ENCODE results near the gene FMN2.

Gene FMN2

GRCh38 chr1:240096974-240097373 is 5.3 kb downstream of the FMN2 start:
- TF ChIP-seq CTCF (IDR thresholded peaks at IDR 0.05): no peak
- no peak for DNase-seq (ENCODE audit: low spot score)
- Histone ChIP-seq H3K4me3 (no peak overlapping the region), H3K27ac (no peak overlapping the region)

- DNase-seq (ENCODE audit: low spot score): no peak
- no peak for TF ChIP-seq CTCF (IDR thresholded peaks at IDR 0.05)
- no peak overlapping the region for H3K27ac ChIP-seq
- no peak overlapping the region for H3K4me3 ChIP-seq
Measured at GRCh38 chr1:240098534-240098933, 6.9 kb downstream of the FMN2 start.

GRCh38 chr1:240099329-240099728 is 7.6 kb downstream of the FMN2 start:
- H3K27ac ChIP-seq: no peak overlapping the region
- no peak for TF ChIP-seq CTCF (IDR thresholded peaks at IDR 0.05)
- no peak for DNase-seq (ENCODE audit: low spot score)
- no peak overlapping the region for H3K4me3 ChIP-seq

GRCh38 chr1:240099748-240100147 is 8.1 kb downstream of the FMN2 start:
- no peak for TF ChIP-seq CTCF (IDR thresholded peaks at IDR 0.05)
- no peak overlapping the region for H3K27ac ChIP-seq
- no peak for DNase-seq (ENCODE audit: low spot score)
- H3K4me3 ChIP-seq: no peak overlapping the region

GRCh38 chr1:240100371-240100934 is 8.8 kb downstream of the FMN2 start:
- no peak for TF ChIP-seq CTCF (IDR thresholded peaks at IDR 0.05)
- H3K27ac ChIP-seq: no peak overlapping the region
- no peak for DNase-seq (ENCODE audit: low spot score)

GRCh38 chr1:240101306-240101705 is 9.6 kb downstream of the FMN2 start:
- TF ChIP-seq CTCF (IDR thresholded peaks at IDR 0.05): no peak
- no peak for DNase-seq (ENCODE audit: low spot score)
- Histone ChIP-seq H3K4me3 (no peak overlapping the region), H3K27ac (no peak overlapping the region)

More at GRCh38 chr1:240100371-240100934, 8.8 kb downstream of the FMN2 start:
- no peak overlapping the region for H3K4me3 ChIP-seq

- no peak overlapping the region for H3K4me3 ChIP-seq
- no peak for DNase-seq (ENCODE audit: low spot score)
- H3K27ac ChIP-seq: no peak overlapping the region
- no peak for TF ChIP-seq CTCF (IDR thresholded peaks at IDR 0.05)
Measured at GRCh38 chr1:240101737-240102136, 10.1 kb downstream of the FMN2 start.

Measured in coronary artery (tissue), 2 donors.